ENCODE measurements around the gene NEU3.
"Not testable (repeated sequence)": the region's sequence is repeated elsewhere in the genome, so short reads cannot be mapped to it uniquely, and the experiment has no call there.

Gene NEU3

DNA sequence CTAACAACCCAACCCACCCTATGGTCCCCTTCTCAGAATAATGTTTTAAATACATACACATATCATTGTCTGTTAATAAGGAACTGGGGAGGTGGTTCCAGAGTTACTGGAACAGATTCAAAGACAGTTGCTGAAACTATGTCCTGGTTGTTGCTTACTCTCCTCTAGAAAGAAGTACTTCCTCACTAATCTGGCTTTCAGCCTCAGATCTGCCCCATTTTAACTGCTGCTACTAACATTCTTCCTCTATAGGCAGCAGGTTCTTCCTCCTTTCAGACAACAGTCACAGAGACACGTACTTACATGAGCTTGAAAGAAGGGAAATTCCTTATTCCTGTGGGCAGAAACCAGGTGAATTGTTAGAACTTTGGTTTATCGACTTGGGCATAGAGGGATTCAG is 8.1 kb upstream of the NEU3 start:
- H3K4me3 ChIP-seq (ENCODE audit: low read length) = no peak overlapping the region
- no peak for DNase-seq (ENCODE audit: low read depth, low spot score)

GRCh38 chr11:74981888-74982287 is 6.8 kb upstream of the NEU3 start:
- DNase-seq (ENCODE audit: low read depth, low spot score) = no peak

GRCh38 chr11:74984070-74984469 is 4.7 kb upstream of the NEU3 start:
- DNase-seq (ENCODE audit: low read depth, low spot score) = no peak

More at GRCh38 chr11:74981888-74982287, 6.8 kb upstream of the NEU3 start:
- H3K4me3 ChIP-seq (ENCODE audit: low read length) = no peak overlapping the region

GRCh38 chr11:74984730-74985129 is 4.0 kb upstream of the NEU3 start:
- no peak overlapping the region for H3K4me3 ChIP-seq (ENCODE audit: low read length)
- no peak for DNase-seq (ENCODE audit: low read depth, low spot score)

More at GRCh38 chr11:74984070-74984469, 4.7 kb upstream of the NEU3 start:
- H3K4me3 ChIP-seq (ENCODE audit: low read length) = no peak overlapping the region

GRCh38 chr11:74989260-74989638 is 516 bp downstream of the NEU3 start:
- H3K4me3 ChIP-seq (ENCODE audit: low read length) = peak overlapping the region; percentile 92
- DNase-seq (ENCODE audit: low read depth, low spot score) = no peak

GRCh38 chr11:74990150-74990549 is 1.4 kb downstream of the NEU3 start:
- H3K4me3 ChIP-seq (ENCODE audit: low read length) = peak overlapping the region; percentile 92
- not testable (repeated sequence) for DNase-seq (ENCODE audit: low read depth, low spot score)

- no peak for DNase-seq (ENCODE audit: low read depth, low spot score)
- no peak overlapping the region for H3K4me3 ChIP-seq (ENCODE audit: low read length)
Measured at GRCh38 chr11:74990941-74991340, 2.2 kb downstream of the NEU3 start.

DNA sequence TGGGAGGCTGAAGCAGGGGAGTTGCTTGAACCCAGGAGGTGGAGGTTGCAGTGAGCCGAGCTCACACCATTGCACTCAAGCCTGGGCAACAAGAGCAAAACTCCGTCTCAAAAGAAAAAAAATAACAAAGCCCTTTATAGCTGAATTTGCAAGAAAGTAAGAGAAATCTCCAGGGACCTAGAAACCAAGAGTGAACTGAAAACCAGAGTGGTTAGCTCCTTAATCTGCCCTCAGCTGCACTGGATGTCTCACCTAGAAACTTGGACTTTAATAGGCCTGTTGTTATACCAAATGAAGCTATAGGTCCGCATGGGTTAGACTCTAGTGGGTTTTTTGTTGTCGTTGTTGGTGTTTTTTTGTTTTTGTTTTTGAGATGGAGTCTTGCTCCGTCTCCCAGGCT is 4.1 kb downstream of the NEU3 start:
- DNase-seq (ENCODE audit: low read depth, low spot score) = no peak
- no peak overlapping the region for H3K4me3 ChIP-seq (ENCODE audit: low read length)

DNA sequence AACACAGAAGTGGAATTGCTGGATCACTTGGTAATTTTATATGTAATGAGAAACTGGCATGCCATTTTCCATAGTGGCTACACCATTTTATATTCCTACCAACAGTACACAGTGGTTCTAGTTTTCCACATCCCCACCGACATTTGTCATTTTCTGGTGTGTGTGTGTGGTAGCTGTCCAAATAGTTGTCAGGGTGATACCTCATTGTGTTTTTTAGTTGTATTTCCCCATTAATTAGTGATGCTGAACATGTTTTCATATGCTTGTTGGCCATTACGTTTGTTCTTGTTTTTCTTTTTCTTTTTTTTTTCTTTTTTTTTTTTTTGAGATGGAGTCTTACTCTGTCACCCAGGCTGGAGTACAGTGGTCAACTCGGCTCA is 12.2 kb downstream of the NEU3 start:
- no peak for DNase-seq (ENCODE audit: low read depth, low spot score)
- H3K4me3 ChIP-seq (ENCODE audit: low read length) = no peak overlapping the region

GRCh38 chr11:75001686-75002085 is 13.0 kb downstream of the NEU3 start:
- DNase-seq (ENCODE audit: low read depth, low spot score) = no peak
- no peak overlapping the region for H3K4me3 ChIP-seq (ENCODE audit: low read length)

DNA sequence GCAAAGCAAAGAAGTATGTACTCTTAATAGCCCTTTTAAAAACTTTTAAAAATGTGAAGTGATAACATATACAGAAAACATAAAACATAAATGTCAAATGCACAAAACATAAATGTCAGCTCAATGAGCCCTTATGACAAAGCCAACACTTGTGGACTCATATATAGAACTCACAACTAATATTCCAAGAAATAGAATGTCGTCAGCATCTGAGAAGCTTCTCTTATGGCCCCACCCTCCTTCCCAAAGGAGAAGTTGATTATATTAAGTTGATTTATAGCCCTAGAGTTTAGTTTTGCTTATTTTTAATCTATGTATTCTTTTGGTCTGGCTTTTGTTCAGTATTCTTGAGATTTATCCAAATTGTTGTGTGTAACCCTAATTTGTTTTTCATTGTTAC is 13.8 kb downstream of the NEU3 start:
- H3K4me3 ChIP-seq (ENCODE audit: low read length) = no peak overlapping the region
- DNase-seq (ENCODE audit: low read depth, low spot score) = no peak

GRCh38 chr11:75004215-75004614 is 15.5 kb downstream of the NEU3 start:
- no peak overlapping the region for H3K4me3 ChIP-seq (ENCODE audit: low read length)
- DNase-seq (ENCODE audit: low read depth, low spot score) = no peak

DNA sequence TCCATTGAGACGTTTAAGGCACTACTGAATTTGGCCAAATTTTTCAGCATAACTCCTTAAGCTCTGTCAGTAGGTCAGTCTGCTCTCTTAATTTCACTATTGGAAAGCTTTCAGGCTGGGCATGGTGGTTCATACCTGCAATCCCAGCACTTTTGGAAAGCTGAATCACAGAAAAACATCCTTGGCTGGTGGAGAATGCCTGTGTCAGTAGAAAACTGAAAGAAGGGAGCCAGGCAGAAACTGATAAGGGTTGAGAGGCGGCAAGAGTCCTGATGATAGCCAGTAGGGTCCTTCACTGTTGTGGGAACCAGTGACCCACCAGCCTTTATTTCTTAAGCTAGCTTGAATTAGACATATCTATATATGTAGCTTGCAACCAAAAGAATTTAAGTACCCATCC is 22.6 kb downstream of the NEU3 start:
- H3K4me3 ChIP-seq (ENCODE audit: low read length) = no peak overlapping the region
- no peak for DNase-seq (ENCODE audit: low read depth, low spot score)

DNA sequence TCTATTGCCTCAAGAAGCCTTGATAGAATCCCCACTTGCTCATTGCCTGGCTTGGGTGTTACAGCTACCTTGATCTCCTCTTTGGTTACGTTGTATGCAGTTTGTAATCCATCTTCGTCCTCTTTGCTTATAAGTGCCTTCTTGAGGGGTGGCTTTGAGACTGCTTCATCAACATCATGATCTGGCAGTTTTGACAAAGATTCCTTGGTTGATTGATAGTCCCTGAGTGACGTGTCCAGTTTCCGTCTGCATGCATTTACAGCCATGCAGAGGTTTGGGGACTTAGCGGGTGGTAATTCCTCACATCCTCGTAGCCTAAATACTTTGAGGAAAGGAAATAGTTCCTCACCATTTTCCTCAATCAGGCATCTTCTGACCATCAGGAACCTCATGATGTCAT is 23.1 kb downstream of the NEU3 start:
- no peak for DNase-seq (ENCODE audit: low read depth, low spot score)
- no peak overlapping the region for H3K4me3 ChIP-seq (ENCODE audit: low read length)

DNA sequence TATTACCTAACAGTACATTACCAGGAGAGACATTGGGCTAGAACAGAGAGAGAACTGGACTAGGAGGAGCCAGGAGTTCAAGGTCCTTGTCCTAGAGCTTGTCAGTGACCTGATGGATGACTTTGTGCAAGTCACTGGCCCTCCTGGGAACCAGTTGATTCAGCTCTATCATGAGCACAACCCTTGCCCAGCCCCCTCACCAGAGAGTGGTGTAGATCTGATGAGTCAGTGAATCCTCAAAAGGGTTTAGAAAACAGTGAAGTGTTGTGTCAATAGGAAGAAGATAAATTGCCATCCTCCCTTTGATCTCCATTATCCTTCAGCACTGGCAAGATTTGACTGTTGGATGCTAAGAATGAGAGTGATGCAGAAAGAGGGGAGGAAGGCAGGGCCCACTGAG is 24.3 kb downstream of the NEU3 start:
- H3K4me3 ChIP-seq (ENCODE audit: low read length) = no peak overlapping the region
- DNase-seq (ENCODE audit: low read depth, low spot score) = no peak

DNA sequence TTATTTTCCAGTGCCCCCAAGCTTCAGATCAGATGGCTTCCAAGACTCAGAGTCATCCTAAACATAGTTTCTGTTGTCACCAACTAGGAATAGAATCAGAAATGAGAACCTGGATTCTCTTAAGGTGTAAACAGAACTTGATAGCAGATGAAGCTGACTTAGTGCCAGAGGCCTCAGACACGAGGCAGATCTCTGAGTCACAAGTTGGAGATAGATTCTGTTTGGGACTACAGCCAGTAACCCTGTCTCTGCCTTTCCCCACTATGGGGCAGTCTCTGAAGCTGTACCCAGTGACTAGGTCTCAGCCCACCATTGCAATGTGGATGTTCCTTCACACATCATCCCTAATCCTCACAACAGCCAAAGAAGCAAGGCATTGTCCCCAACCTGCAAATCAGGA is 25.4 kb downstream of the NEU3 start:
- H3K4me3 ChIP-seq (ENCODE audit: low read length) = no peak overlapping the region
- DNase-seq (ENCODE audit: low read depth, low spot score) = no peak

DNA sequence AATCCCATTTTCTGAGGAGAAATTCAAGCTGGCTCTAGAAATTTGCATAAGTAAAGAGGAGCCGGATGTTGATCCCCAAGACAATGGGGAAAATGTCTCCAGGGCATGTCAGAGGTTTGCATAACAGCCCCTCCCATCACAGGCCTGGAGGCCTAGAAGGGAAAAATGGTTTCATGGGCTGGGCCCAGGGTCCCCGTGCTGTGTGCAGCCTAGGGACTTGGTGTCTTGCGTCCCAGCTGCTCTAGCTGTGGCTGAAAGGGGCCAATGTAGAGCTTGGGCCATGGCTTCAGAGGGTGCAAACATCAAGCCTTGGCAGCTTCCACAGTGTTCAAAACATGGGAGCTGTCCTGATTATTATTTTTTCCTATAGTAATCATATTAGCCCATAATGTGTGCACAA is 30.5 kb downstream of the NEU3 start:
- DNase-seq (ENCODE audit: low read depth, low spot score); H3K4me3 ChIP-seq (ENCODE audit: low read length): not testable (repeated sequence)

DNA sequence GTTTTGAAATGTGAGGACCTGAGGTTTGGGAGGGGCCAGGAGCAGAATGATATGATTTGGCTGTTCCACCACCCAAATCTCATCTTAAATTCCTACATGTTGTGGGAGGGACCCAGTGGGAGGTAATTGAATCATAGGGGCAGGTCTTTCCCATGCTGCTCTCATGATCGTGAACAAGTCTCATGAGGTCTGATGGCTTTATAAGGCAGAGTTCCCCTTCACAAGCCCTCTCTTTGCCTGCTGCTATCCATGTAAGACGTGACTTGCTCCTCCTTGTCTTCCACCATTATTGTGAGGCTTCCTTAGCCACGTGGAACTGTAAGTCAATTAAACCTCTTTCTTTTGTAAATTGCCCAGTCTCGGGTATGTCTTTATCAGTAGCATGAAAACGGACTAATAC is 31.6 kb downstream of the NEU3 start:
- DNase-seq (ENCODE audit: low read depth, low spot score); H3K4me3 ChIP-seq (ENCODE audit: low read length): not testable (repeated sequence)

- H3K4me3 ChIP-seq (ENCODE audit: low read length) = no peak overlapping the region
- no peak for DNase-seq (ENCODE audit: low read depth, low spot score)
Measured at GRCh38 chr11:75022296-75022695, 33.6 kb downstream of the NEU3 start.

DNA sequence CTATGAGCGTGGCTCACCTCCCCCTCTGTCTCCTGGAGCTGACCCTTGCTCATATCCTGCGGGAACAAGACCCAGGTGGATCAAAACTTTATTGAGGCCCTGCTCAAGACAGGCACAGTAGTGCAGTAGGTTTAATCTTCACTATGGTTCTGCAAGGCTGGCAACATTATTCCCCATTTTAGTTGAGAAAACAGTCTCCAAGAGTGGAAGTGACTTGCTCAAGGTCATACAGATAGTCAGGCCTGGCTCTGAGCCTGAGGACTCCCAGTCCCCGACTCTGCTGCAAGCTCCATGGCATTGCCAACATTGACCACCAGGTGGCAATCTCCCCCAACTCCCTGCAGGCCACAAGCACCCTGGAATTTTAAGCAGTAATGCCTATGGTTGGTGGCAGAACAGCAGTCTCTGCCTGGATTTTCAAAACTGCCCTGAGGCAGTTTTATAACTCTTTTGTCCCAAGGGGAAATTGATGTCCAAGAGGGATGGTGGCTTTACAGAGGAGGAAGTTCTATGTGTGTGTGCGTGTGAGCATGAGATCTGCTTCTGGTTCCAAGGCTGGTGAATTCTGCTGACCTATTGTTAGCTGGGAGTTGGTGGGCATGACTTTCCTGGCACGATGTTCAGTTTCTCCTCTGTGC is 34.1 kb downstream of the NEU3 start:
- DNase-seq (ENCODE audit: low read depth, low spot score) = peak; percentile 72
- no peak overlapping the region for H3K4me3 ChIP-seq (ENCODE audit: low read length)

DNA sequence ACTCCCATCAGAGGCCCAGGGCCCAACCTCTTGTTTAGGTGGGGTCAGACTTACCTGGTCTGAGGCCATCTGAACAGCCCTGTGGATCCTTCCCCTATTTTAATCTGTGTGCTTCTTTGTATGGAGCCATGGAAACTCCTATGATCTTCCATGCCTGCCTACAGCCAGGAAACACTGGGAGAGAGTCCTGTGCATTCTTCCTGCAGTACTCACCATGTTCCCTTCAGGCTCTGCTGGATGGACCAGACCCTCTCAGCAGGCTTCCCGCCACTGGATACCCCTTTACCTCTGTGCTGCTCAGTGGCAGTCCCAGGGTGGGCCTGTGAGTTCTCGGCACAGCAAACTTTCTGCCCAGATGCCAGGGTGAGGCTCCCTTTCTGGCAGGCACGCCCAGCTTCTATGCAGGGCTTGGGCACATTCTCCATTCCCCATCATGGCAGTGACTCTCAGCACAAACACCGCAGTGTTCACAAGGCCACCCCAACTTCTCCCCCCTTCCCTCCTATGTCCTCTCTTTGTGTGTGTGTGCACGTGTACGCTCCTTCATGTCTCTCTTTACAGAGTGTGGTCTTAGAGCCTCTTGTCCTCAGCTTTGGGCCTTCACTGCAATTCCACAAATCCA is 34.8 kb downstream of the NEU3 start:
- no peak for DNase-seq (ENCODE audit: low read depth, low spot score)
- no peak overlapping the region for H3K4me3 ChIP-seq (ENCODE audit: low read length)
